GM21786 (cell line): ENCODE data around the gene TBC1D22A.

Experiments
- ATAC-seq: cut with Tn5 transposase; IDR thresholded peaks from one replicate; pipeline ENCODE4 v1.9.1; 2021; ENCODE audit not compliant: unreplicated experiment

Gene TBC1D22A

GRCh38 chr22:46983046-46983445 is 220.6 kb downstream of the TBC1D22A start:
- ATAC-seq: no peak

GRCh38 chr22:46984751-46985506 is 222.5 kb downstream of the TBC1D22A start:
- no peak for ATAC-seq

DNA sequence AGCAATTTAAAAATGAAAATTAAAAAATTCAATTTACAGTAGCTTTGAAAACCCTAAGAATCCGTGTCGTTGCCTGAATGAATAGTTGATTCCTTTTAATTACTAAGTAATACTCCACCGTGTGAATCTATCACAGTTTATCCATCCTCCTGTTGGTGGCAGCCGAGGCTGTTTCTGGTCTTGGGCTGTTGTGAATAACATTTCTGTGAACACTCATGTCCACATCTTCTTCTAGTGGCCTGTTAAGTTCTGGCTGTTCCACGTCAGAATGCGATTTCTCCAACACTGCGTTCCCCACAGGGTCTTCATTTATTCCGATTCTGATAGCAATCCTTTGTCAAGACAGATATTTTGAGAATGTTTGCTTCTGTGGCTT is 223.0 kb downstream of the TBC1D22A start:
- ATAC-seq: no peak

DNA sequence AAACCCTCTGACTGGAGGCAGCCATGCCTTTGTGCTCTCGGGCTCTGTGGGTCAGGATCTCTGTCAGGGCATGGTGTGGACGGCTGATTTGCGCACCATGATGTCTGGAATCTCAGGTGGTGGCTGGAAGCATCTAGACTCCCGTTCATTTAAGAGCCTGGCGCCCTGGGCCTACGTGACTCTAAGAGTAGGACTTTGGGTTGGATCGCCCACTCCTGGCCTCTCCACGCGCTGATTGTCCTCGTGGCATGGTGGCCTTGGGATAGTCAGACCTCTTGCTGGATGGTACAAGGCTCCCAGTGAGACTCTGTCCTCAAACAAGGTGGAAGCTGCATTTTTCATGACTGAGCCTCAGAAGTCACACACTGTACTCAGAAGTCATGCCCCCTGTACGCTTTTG is 224.3 kb downstream of the TBC1D22A start:
- ATAC-seq: no peak

DNA sequence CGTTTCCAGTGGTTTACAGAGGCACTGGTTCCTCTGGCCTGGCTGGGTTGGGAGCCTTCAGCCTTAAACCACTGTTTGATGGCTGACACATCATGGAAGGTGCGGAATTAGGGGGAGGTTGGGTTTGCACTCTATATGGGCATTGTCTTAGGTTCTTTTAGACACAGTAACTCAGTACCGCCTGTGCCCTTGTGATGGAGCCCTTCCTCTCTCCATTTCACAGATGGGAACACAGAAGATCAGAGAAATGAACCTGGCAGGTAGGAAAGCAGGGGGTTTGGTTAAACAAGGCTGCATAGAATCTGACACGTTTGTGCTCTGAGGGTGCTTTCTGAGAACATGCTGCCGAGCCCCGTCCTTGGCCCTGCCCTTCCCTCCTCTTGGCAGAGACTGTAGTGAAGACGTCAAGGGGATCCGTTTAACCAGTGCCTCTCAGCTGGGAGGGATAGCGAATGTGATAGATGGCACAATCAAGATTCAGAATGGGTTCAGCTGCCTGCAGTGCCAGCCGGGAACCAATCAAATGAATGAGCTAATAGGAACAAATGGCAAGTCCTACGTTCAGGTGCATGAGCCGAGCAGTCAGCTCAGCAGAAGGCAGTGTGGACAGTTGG is 228.6 kb downstream of the TBC1D22A start:
- ATAC-seq: no peak

DNA sequence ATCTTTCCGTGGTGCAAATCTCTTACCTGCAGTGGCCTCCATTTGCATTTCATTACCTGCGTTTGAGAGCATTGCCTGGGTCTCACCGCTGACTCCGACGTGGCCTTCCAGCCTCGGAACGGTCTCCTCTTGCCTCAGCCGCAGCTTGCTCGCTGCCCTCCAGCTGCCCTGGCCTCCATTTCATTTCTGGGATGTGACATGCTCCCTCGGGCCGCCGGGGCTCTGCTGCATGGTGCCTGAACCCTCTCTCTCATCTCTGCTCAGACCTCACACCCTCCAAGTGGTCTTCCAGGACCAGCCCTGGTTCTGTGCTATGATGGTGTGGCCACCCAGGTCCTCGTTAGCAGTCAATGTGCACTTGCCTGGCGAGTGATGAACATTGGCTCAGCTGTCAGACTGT is 229.2 kb downstream of the TBC1D22A start:
- no peak for ATAC-seq

GRCh38 chr22:46992121-46992731 is 229.8 kb downstream of the TBC1D22A start:
- ATAC-seq: no peak

GRCh38 chr22:46993633-46994032 is 231.2 kb downstream of the TBC1D22A start:
- no peak for ATAC-seq

DNA sequence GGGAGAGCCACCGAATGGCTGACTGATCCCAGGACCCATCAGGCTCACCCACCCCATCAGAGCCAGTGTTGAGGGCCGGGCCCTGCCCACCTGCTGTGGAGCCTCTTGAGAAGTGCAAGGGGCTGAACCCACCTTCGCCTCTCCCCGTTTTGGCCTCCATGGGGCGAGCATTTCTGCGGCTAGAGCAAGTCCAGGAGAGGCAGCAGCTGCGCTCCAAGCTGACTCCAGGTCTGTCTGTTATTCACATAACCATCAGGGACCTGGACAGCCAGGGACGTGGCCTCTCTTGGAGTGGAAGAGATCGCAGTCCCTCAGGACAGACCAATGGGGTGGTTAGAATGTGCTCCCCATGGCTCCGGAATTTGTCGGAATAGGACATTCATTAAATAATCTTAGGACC is 231.8 kb downstream of the TBC1D22A start:
- no peak for ATAC-seq

- ATAC-seq: no peak
These were observed 232.5 kb downstream of the TBC1D22A start for GRCh38 chr22:46994983-46995382.

DNA sequence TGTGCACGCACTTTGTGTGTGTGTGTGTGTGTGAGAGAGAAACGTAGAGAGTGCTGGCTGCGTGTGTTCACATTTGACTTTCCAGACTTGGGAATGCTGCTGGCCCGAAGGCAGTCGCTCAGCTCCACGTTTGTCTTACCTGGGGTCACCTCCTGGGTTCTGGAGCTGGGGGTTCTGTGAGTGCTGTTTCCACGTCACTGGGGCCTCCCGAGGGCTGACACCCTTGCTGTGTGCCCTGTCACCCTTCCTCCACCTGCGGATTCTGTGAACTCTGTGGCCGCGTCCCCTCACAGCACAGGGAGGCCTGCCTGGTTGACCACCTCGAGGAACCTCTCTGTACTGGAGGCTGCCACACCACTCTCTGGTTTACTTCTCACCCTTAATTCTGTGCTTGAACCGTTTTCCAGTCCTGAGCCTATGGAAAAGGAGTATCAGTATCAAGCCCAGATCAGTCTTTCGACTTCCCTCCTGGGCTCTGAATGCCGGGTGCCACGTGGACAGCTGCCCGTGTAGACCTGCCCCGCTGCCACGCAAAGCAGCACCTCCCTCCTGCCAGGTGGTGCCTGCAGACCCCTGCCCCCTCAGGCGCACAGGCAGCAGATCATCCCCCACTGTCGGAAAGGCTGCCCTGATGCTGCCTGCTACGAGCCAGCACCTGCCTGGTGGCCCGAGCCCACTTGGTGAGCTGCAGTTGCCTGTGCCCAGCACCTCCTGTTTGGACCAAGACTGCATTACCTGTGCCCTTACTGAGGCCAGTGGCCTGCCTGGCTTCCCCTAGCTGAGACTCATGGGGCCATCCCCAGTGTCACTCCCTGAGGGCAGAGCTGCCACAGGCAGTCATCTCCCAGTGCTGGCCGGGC is 233.3 kb downstream of the TBC1D22A start:
- no peak for ATAC-seq

- no peak for ATAC-seq
These were observed 234.3 kb downstream of the TBC1D22A start for GRCh38 chr22:46996595-46997310.

DNA sequence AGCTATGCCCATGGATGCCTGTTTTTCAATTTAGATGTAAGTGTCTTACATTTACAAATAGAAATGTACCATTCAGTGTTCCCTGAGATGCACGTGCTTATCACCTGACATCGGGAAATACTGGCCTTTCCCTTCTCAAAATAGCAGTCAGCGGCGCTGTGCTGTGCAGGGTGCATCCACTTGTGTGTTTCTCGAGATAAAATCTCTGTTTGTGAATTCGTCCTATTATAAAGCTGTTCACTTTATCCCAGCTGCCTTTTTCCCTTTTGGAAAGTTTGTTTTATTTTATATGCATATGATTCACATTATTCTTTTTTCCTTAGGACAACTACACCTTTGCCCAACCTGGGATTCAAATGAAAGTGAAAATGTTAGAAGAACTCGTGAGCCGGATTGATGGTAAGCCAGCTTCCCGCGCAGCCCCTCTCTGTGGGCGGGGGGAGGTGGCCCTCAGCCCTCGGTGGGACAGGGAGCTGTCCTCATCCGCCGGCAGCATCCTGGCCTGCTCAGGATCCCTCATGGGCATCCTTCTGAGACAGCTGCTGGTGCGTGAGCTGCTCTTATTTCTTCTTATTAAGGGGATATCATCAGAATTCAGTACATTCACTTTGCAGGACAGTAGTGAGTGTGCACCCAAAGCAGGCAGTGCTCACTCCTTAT is 235.0 kb downstream of the TBC1D22A start:
- ATAC-seq: no peak

DNA sequence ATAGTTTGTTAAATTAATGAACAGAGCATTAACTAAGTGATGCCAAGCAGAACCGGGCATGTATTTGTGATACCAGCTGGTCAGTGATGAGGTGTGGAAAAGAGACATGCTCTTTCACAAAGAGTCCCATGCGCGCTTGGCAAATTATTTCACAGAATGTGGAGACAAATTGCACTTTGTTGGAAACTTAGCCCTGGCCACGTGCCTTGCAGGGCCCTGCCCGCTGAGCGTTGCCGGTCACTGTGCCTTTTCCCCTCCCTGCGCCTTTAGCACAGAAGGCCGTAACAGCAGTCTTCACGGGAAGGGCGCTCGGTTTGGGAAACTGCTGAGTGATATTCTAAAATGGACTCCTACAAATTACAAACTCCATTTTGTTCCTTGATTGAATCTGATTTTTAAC is 235.9 kb downstream of the TBC1D22A start:
- ATAC-seq: no peak

GRCh38 chr22:47000256-47000655 is 237.8 kb downstream of the TBC1D22A start:
- no peak for ATAC-seq

DNA sequence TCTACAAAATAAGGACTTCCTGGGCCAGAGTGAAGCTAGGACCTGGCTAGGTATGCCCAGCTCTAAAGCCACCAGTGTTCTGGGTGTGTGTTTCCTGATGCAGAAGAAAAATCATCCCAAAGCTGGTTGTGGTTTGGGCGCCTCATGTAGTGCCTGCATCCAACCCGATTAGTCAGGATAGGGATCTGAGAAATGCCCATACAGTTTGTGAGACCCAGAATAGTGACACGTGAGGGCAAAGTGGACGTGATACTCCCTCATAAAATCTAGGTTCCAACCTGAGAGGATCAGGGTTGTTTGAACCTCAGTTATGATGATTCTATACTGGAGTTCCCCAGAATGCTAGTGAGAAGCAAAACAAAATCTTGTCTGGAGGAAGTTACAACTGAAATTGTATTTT is 238.4 kb downstream of the TBC1D22A start:
- ATAC-seq: peak; percentile 10

DNA sequence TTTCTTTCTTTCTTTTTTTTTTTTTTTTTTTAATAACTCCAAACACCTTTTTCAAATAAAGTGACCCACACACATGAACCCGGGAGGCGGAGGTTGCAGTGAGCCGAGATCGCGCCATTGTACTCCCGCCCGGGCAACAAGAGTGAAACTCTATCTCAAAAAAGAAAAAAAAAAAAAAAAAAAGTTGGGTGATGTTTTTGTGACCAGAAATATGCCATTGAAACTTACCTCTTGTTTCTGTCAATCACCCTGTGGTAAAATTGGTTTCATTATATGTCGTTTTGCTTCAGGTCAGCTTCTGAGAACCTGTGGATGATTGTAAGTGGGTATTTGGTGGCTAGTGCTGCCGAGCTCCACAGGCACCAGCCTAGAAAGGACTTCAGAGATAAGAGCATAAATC is 238.8 kb downstream of the TBC1D22A start:
- ATAC-seq: peak; percentile 74

- no peak for ATAC-seq
These were observed 240.2 kb downstream of the TBC1D22A start for GRCh38 chr22:47002692-47003091.

- no peak for ATAC-seq
These were observed 243.3 kb downstream of the TBC1D22A start for GRCh38 chr22:47005506-47006408.
